Right hindlimb (tissue), 1 donor: ENCODE measurements around the gene ARHGAP6.

Experiments
- DNase-seq: peaks from one replicate; pipeline ENCODE4 v3.0.0-alpha.2; 2018

Gene ARHGAP6

GRCh38 chrX:11421805-11422524 is 243.8 kb downstream of the ARHGAP6 start:
- no peak for DNase-seq

GRCh38 chrX:11420851-11421250 is 244.9 kb downstream of the ARHGAP6 start:
- no peak for DNase-seq

GRCh38 chrX:11419102-11419501 is 246.6 kb downstream of the ARHGAP6 start:
- no peak for DNase-seq

- DNase-seq, result no peak
Observed at GRCh38 chrX:11416600-11416999, 249.1 kb downstream of the ARHGAP6 start.

GRCh38 chrX:11414091-11414490 is 251.6 kb downstream of the ARHGAP6 start:
- no peak for DNase-seq

- no peak for DNase-seq
Observed at GRCh38 chrX:11412715-11413623, 252.8 kb downstream of the ARHGAP6 start.

- DNase-seq, result no peak
Observed at GRCh38 chrX:11409957-11410356, 255.8 kb downstream of the ARHGAP6 start.

- DNase-seq, result no peak
Observed at GRCh38 chrX:11408783-11409182, 256.9 kb downstream of the ARHGAP6 start.

- no peak for DNase-seq
Observed at GRCh38 chrX:11408109-11408405, 257.7 kb downstream of the ARHGAP6 start.

GRCh38 chrX:11407331-11408108 is 258.2 kb downstream of the ARHGAP6 start:
- no peak for DNase-seq

- no peak for DNase-seq
Observed at GRCh38 chrX:11406109-11406765, 259.5 kb downstream of the ARHGAP6 start.

GRCh38 chrX:11403631-11404030 is 262.1 kb downstream of the ARHGAP6 start:
- no peak for DNase-seq

- DNase-seq, result no peak
Observed at GRCh38 chrX:11401966-11402365, 263.8 kb downstream of the ARHGAP6 start.

- no peak for DNase-seq
Observed at GRCh38 chrX:11399489-11400094, 266.1 kb downstream of the ARHGAP6 start.

GRCh38 chrX:11398785-11399184 is 266.9 kb downstream of the ARHGAP6 start:
- no peak for DNase-seq

- no peak for DNase-seq
Observed at GRCh38 chrX:11398139-11398538, 267.6 kb downstream of the ARHGAP6 start.

GRCh38 chrX:11397680-11398079 is 268.0 kb downstream of the ARHGAP6 start:
- DNase-seq, result no peak

GRCh38 chrX:11395859-11396258 is 269.9 kb downstream of the ARHGAP6 start:
- no peak for DNase-seq

GRCh38 chrX:11393949-11394654 is 271.6 kb downstream of the ARHGAP6 start:
- no peak for DNase-seq

- no peak for DNase-seq
Observed at GRCh38 chrX:11386812-11387211, 278.9 kb downstream of the ARHGAP6 start.

GRCh38 chrX:11386001-11386523 is 279.7 kb downstream of the ARHGAP6 start:
- no peak for DNase-seq

- no peak for DNase-seq
Observed at GRCh38 chrX:11382930-11383329, 282.8 kb downstream of the ARHGAP6 start.
